ENCODE measurements around the gene EPHA4. TPM values are rescaled to one million over a fixed set of nuclear protein-coding genes. Genes with fewer than 3 reads are reported as not detected.

Gene EPHA4
- polyA plus RNA-seq, 1 of the 3 experiments (the other 2 are of a cell fraction) = 0.90 TPM

DNA sequence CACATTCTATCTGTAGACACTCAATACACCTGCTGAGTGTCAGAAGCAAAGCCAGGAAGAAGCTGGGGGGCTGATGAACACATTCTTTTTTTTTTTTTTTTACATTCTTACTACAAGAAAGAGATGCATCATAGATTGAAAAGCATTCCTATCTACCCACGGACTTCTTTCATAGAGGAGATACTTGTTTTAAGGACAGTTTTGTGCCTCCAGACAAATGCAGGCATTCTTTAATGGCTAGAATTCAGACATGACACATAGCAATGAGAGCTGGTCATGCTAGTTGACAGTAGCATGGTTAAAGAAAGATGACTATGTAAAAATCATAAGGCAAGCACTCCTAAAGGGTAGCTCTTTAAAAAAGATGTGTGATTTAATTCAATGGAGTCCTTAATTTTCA is 110.2 kb downstream of the EPHA4 start:
- H2AFZ ChIP-seq (ENCODE audit: low read depth) = no peak overlapping the region
- no peaks in the 10 kb centered on the region for H3K9me3 ChIP-seq
- no peak overlapping the region for H3K27ac ChIP-seq (ENCODE audit: low read depth in 2 of 2, low read length in 1 of 2)
- H3K36me3 ChIP-seq (replicated peaks in 1 of 2; ENCODE audit: control insufficient read depth in 1 of 2, insufficient read depth in 2 of 2, low read length in 1 of 2) = no peaks in the 10 kb centered on the region
- POLR2A ChIA-PET = no interaction called here
- no peak overlapping the region for H3K4me2 ChIP-seq
- CTCF ChIA-PET = no interaction called here
- H3K27me3 ChIP-seq (ENCODE audit: insufficient read depth) = no peaks in the 10 kb centered on the region
- no peak overlapping the region for H3K9ac ChIP-seq
- no peaks in the 10 kb centered on the region for H4K20me1 ChIP-seq (ENCODE audit: insufficient read depth)
- no peaks in the 10 kb centered on the region for H3F3A ChIP-seq (replicated peaks; ENCODE audit: insufficient read depth)
- no peaks in the 10 kb centered on the region for H3K9me2 ChIP-seq
- 0% methylated on average over 1 of the region's 1 CpG for WGBS (ENCODE audit: low lambda C conversion rate)
- H3K4me3 ChIP-seq (ENCODE audit: low read depth in 2 of 2, low read length in 1 of 2) = no peak overlapping the region
- no peak for DNase-seq
- H3K79me2 ChIP-seq (ENCODE audit: insufficient read depth) = no peaks in the 10 kb centered on the region
- no peaks in the 10 kb centered on the region for H3K4me1 ChIP-seq (ENCODE audit: control insufficient read depth in 1 of 2, insufficient read depth in 2 of 2, low read depth in 1 of 2, low read length in 1 of 2)
- TF ChIP-seq FOXM1 (IDR thresholded peaks at IDR 0.05; ENCODE audit: low read depth) (no peak), RCOR1 (IDR thresholded peaks at IDR 0.05; ENCODE audit: low read length) (no peak), NRF1 (IDR thresholded peaks at IDR 0.05; ENCODE audit: low read depth, low read length) (no peak), FOSL2 (IDR thresholded peaks at IDR 0.05; ENCODE audit: borderline replicate concordance, low read depth) (no peak), RFX5 (IDR thresholded peaks at IDR 0.05; ENCODE audit: low read length) (no peak), ELF1 (IDR thresholded peaks at IDR 0.05) (no peak), YY1 (IDR thresholded peaks at IDR 0.05; ENCODE audit: low read depth) (no peak), TCF12 (IDR thresholded peaks at IDR 0.05) (no peak), EZH2phosphoT487 (IDR thresholded peaks at IDR 0.05; ENCODE audit: borderline replicate concordance, low read depth) (no peak), SIN3A (IDR thresholded peaks at IDR 0.05; ENCODE audit: borderline replicate concordance, low read depth, low read length) (no peak), TEAD4 (IDR thresholded peaks at IDR 0.05; ENCODE audit: borderline replicate concordance, insufficient read depth) (no peak), POLR2AphosphoS5 (IDR thresholded peaks at IDR 0.05; ENCODE audit: low read depth, low read length) (no peak), NFIC (IDR thresholded peaks at IDR 0.05; ENCODE audit: borderline replicate concordance) (no peak)
- TF ChIP-seq, protein P1, sequence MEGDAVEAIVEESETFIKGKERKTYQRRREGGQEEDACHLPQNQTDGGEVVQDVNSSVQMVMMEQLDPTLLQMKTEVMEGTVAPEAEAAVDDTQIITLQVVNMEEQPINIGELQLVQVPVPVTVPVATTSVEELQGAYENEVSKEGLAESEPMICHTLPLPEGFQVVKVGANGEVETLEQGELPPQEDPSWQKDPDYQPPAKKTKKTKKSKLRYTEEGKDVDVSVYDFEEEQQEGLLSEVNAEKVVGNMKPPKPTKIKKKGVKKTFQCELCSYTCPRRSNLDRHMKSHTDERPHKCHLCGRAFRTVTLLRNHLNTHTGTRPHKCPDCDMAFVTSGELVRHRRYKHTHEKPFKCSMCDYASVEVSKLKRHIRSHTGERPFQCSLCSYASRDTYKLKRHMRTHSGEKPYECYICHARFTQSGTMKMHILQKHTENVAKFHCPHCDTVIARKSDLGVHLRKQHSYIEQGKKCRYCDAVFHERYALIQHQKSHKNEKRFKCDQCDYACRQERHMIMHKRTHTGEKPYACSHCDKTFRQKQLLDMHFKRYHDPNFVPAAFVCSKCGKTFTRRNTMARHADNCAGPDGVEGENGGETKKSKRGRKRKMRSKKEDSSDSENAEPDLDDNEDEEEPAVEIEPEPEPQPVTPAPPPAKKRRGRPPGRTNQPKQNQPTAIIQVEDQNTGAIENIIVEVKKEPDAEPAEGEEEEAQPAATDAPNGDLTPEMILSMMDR (IDR thresholded peaks at IDR 0.05) = no peak
- TF ChIP-seq, protein P2, sequence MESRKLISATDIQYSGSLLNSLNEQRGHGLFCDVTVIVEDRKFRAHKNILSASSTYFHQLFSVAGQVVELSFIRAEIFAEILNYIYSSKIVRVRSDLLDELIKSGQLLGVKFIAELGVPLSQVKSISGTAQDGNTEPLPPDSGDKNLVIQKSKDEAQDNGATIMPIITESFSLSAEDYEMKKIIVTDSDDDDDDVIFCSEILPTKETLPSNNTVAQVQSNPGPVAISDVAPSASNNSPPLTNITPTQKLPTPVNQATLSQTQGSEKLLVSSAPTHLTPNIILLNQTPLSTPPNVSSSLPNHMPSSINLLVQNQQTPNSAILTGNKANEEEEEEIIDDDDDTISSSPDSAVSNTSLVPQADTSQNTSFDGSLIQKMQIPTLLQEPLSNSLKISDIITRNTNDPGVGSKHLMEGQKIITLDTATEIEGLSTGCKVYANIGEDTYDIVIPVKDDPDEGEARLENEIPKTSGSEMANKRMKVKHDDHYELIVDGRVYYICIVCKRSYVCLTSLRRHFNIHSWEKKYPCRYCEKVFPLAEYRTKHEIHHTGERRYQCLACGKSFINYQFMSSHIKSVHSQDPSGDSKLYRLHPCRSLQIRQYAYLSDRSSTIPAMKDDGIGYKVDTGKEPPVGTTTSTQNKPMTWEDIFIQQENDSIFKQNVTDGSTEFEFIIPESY (IDR thresholded peaks at IDR 0.05; ENCODE audit: borderline replicate concordance, low read depth) = no peak
- TF ChIP-seq, protein P3, sequence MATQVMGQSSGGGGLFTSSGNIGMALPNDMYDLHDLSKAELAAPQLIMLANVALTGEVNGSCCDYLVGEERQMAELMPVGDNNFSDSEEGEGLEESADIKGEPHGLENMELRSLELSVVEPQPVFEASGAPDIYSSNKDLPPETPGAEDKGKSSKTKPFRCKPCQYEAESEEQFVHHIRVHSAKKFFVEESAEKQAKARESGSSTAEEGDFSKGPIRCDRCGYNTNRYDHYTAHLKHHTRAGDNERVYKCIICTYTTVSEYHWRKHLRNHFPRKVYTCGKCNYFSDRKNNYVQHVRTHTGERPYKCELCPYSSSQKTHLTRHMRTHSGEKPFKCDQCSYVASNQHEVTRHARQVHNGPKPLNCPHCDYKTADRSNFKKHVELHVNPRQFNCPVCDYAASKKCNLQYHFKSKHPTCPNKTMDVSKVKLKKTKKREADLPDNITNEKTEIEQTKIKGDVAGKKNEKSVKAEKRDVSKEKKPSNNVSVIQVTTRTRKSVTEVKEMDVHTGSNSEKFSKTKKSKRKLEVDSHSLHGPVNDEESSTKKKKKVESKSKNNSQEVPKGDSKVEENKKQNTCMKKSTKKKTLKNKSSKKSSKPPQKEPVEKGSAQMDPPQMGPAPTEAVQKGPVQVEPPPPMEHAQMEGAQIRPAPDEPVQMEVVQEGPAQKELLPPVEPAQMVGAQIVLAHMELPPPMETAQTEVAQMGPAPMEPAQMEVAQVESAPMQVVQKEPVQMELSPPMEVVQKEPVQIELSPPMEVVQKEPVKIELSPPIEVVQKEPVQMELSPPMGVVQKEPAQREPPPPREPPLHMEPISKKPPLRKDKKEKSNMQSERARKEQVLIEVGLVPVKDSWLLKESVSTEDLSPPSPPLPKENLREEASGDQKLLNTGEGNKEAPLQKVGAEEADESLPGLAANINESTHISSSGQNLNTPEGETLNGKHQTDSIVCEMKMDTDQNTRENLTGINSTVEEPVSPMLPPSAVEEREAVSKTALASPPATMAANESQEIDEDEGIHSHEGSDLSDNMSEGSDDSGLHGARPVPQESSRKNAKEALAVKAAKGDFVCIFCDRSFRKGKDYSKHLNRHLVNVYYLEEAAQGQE (IDR thresholded peaks at IDR 0.05; ENCODE audit: low read depth, low read length) = no peak
- TF ChIP-seq, protein P4, sequence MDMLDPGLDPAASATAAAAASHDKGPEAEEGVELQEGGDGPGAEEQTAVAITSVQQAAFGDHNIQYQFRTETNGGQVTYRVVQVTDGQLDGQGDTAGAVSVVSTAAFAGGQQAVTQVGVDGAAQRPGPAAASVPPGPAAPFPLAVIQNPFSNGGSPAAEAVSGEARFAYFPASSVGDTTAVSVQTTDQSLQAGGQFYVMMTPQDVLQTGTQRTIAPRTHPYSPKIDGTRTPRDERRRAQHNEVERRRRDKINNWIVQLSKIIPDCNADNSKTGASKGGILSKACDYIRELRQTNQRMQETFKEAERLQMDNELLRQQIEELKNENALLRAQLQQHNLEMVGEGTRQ (IDR thresholded peaks at IDR 0.05; ENCODE audit: borderline replicate concordance, low read depth, low read length) = no peak
- TF ChIP-seq, protein P5, sequence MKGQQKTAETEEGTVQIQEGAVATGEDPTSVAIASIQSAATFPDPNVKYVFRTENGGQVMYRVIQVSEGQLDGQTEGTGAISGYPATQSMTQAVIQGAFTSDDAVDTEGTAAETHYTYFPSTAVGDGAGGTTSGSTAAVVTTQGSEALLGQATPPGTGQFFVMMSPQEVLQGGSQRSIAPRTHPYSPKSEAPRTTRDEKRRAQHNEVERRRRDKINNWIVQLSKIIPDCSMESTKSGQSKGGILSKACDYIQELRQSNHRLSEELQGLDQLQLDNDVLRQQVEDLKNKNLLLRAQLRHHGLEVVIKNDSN (IDR thresholded peaks at IDR 0.05; ENCODE audit: borderline replicate concordance, low read depth) = no peak
- TF ChIP-seq, protein P6, sequence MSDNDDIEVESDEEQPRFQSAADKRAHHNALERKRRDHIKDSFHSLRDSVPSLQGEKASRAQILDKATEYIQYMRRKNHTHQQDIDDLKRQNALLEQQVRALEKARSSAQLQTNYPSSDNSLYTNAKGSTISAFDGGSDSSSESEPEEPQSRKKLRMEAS (IDR thresholded peaks at IDR 0.05; ENCODE audit: low read depth) = no peak
- TF ChIP-seq, protein P7, sequence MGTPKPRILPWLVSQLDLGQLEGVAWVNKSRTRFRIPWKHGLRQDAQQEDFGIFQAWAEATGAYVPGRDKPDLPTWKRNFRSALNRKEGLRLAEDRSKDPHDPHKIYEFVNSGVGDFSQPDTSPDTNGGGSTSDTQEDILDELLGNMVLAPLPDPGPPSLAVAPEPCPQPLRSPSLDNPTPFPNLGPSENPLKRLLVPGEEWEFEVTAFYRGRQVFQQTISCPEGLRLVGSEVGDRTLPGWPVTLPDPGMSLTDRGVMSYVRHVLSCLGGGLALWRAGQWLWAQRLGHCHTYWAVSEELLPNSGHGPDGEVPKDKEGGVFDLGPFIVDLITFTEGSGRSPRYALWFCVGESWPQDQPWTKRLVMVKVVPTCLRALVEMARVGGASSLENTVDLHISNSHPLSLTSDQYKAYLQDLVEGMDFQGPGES (IDR thresholded peaks at IDR 0.05; ENCODE audit: low read depth, low read length) = no peak
